H9 (cell line): ENCODE data around the gene ULK4. TPM values are rescaled to one million over a fixed set of nuclear protein-coding genes. Genes with fewer than 3 reads are reported as not detected.

Experiments
- DNase-seq: peaks from one replicate; pipeline ENCODE4 v3.0.0-alpha.2; 2017
- H2AFZ ChIP-seq: one replicate; pipeline ENCODE4 v1.6.1; 2013; ENCODE audit warnings: mild to moderate bottlenecking, low read length, control low read depth, moderate library complexity
- H2AK5ac ChIP-seq: 2 replicates; pipeline ENCODE4 v1.6.1; 2013; ENCODE audit warnings: low read length, control low read depth, mixed read lengths; ENCODE audit not compliant: insufficient read length
- H2BK120ac ChIP-seq: one replicate; pipeline ENCODE4 v1.6.1; 2013; ENCODE audit warnings: low read depth, mild to moderate bottlenecking, low read length, control low read depth, inconsistent platforms; ENCODE audit not compliant: poor library complexity, severe bottlenecking
- H2BK12ac ChIP-seq: 2 replicates; pipeline ENCODE4 v1.6.1; 2013; ENCODE audit warnings: low read length, control low read depth, mixed read lengths, low read depth; ENCODE audit not compliant: insufficient read length
- H2BK15ac ChIP-seq: 2 replicates; pipeline ENCODE4 v1.6.1; 2013; ENCODE audit warnings: low read depth, low read length, control low read depth
- H2BK20ac ChIP-seq: one replicate; pipeline ENCODE4 v1.6.1; 2013; ENCODE audit warnings: low read depth, mild to moderate bottlenecking, low read length, control low read depth, inconsistent platforms; ENCODE audit not compliant: poor library complexity, severe bottlenecking
- H2BK5ac ChIP-seq: 2 replicates; pipeline ENCODE4 v1.6.1; 2013; ENCODE audit warnings: low read length, control low read depth, mixed read lengths; ENCODE audit not compliant: insufficient read length
- H3K14ac ChIP-seq: 2 replicates; pipeline ENCODE4 v1.6.1; 2013; ENCODE audit warnings: low read length, control low read depth; ENCODE audit not compliant: insufficient read depth
- H3K18ac ChIP-seq: 2 replicates; pipeline ENCODE4 v1.6.1; 2013; ENCODE audit warnings: low read depth, mild to moderate bottlenecking, mixed read lengths, low read length, control low read depth; ENCODE audit not compliant: insufficient read length
- H3K23ac ChIP-seq: 2 replicates; pipeline ENCODE4 v1.6.1; 2013; ENCODE audit warnings: low read length, control low read depth, mixed read lengths, low read depth; ENCODE audit not compliant: insufficient read length
- H3K23me2 ChIP-seq: 2 replicates; pipeline ENCODE4 v1.6.1; 2013; ENCODE audit warnings: low read depth, mild to moderate bottlenecking, mixed read lengths, low read length, control low read depth; ENCODE audit not compliant: insufficient read length, poor library complexity, severe bottlenecking
- H3K27ac ChIP-seq: 2 replicates; pipeline ENCODE4 v1.5.1; 2013; ENCODE audit warnings: low read length, control low read depth, mixed read lengths, low read depth; ENCODE audit not compliant: insufficient read length
- H3K27me3 ChIP-seq: 2 replicates; pipeline ENCODE4 v1.6.1; 2013; ENCODE audit warnings: low read length, control low read depth, inconsistent platforms; ENCODE audit not compliant: insufficient read depth
- H3K4ac ChIP-seq: 2 replicates; pipeline ENCODE4 v1.6.1; 2013; ENCODE audit warnings: low read depth, mild to moderate bottlenecking, control low read depth, inconsistent platforms, low read length, moderate library complexity
- H3K4me1 ChIP-seq: 2 replicates; pipeline ENCODE4 v1.6.1; 2013; ENCODE audit warnings: low read length, control low read depth, inconsistent platforms; ENCODE audit not compliant: insufficient read depth
- H3K4me2 ChIP-seq: 2 replicates; pipeline ENCODE4 v1.6.1; 2013; ENCODE audit warnings: low read length, control low read depth, mixed read lengths; ENCODE audit not compliant: insufficient read length, insufficient read depth
- H3K56ac ChIP-seq: 2 replicates; pipeline ENCODE4 v1.6.1; 2013; ENCODE audit warnings: low read depth, mild to moderate bottlenecking, mixed read lengths, low read length, control low read depth; ENCODE audit not compliant: insufficient read length
- H3K79me1 ChIP-seq: 2 replicates; pipeline ENCODE4 v1.6.1; 2013; ENCODE audit warnings: low read depth, mild to moderate bottlenecking, moderate library complexity, low read length, control low read depth, inconsistent platforms; ENCODE audit not compliant: insufficient read depth, poor library complexity, severe bottlenecking
- H3K79me2 ChIP-seq: 2 replicates; pipeline ENCODE4 v1.6.1; 2013; ENCODE audit warnings: low read length, control low read depth, inconsistent platforms; ENCODE audit not compliant: insufficient read depth
- H3K9ac ChIP-seq: 2 replicates; pipeline ENCODE4 v1.6.1; 2013; ENCODE audit warnings: low read length, control low read depth, mixed read lengths; ENCODE audit not compliant: insufficient read length; ENCODE audit errors: extremely low read depth
- H3K9me3 ChIP-seq: one replicate; pipeline ENCODE4 v1.6.1; 2013; ENCODE audit warnings: low read depth, low read length, inconsistent platforms; ENCODE audit not compliant: control insufficient read depth
- H3T11ph ChIP-seq: one replicate; pipeline ENCODE4 v1.6.1; 2013; ENCODE audit warnings: mild to moderate bottlenecking, low read length, control low read depth, inconsistent platforms
- H4K20me1 ChIP-seq: one replicate; pipeline ENCODE4 v1.6.1; 2013; ENCODE audit not compliant: control insufficient read depth, insufficient read length, insufficient read depth
- H4K5ac ChIP-seq: 2 replicates; pipeline ENCODE4 v1.6.1; 2013; ENCODE audit warnings: low read depth, mild to moderate bottlenecking, mixed read lengths, low read length, control low read depth; ENCODE audit not compliant: insufficient read length
- H4K8ac ChIP-seq: replicated peaks from 2 replicates; pipeline ENCODE4 v1.6.1; 2013; ENCODE audit warnings: low read length, control low read depth, mixed read lengths, low read depth; ENCODE audit not compliant: insufficient read length
- H4K91ac ChIP-seq: 2 replicates; pipeline ENCODE4 v1.6.1; 2013; ENCODE audit warnings: low read depth, mild to moderate bottlenecking, moderate library complexity, mixed read lengths, low read length, control low read depth; ENCODE audit not compliant: insufficient read length
- H3K27ac Mint-ChIP-seq, 3 experiments: 2 replicates in 2 of 3; 3 replicates in 1 of 3; pipeline ENCODE4 v1.8.0; 2020 to 2021; ENCODE audit warnings: mixed read lengths in 3 of 3, mild to moderate bottlenecking in 1 of 3, moderate library complexity in 1 of 3
- H3K27me3 Mint-ChIP-seq: 2 replicates; pipeline ENCODE4 v1.8.0; 2021; ENCODE audit warnings: low read depth, mild to moderate bottlenecking, moderate library complexity, mixed read lengths
- H3K36me3 Mint-ChIP-seq, 3 experiments: 2 replicates in 2 of 3; 3 replicates in 1 of 3; pipeline ENCODE4 v1.8.0; 2020 to 2021; ENCODE audit warnings: low read depth in 3 of 3, mixed read lengths in 3 of 3; ENCODE audit not compliant: insufficient read depth in 1 of 3
- H3K4me1 Mint-ChIP-seq, 2 experiments: 2 replicates each; pipeline ENCODE4 v1.8.0; 2020; ENCODE audit warnings: mixed read lengths in 2 of 2
- H3K4me3 Mint-ChIP-seq, 2 experiments: 2 replicates in 1 of 2; 3 replicates in 1 of 2; pipeline ENCODE4 v1.8.0; 2020 to 2021; ENCODE audit warnings: mild to moderate bottlenecking in 2 of 2, mixed read lengths in 2 of 2, moderate library complexity in 1 of 2
- H3K9me3 Mint-ChIP-seq, 2 experiments: 2 replicates in 1 of 2; 3 replicates in 1 of 2; pipeline ENCODE4 v1.8.0; 2020; ENCODE audit warnings: mild to moderate bottlenecking in 2 of 2, mixed read lengths in 2 of 2, moderate library complexity in 1 of 2
- CTCF ChIP-seq: fragments of 200-600 bp; sonication (generic); conservative IDR thresholded peaks from 3 replicates; pipeline ENCODE4 v1.8.0; 2021; ENCODE audit warnings: antibody characterized with exemption, mild to moderate bottlenecking
- WGBS: extraction: QIAGEN DNeasy Blood & Tissue Kit; methylation state at CpG from one replicate; pipeline ENCODE4 v1.1.7; 2013; ENCODE audit warnings: missing lambda C conversion rate, low lambda C conversion rate, mixed read lengths; ENCODE audit not compliant: insufficient read length; ENCODE audit errors: extremely low coverage; 5-methylcytosine and 5-hydroxymethylcytosine counted together
- total RNA-seq: library from RNA; stranded (reverse); gene quantifications from 2 replicates; pipeline ENCODE4 v1.2.1, GENCODE V29; 2021

ULK4 gene
- total RNA-seq, 1 experiment from 2014 or later = 12.9 TPM

- H3K4me2 ChIP-seq = no peak overlapping the region
- Mint-ChIP-seq H3K27me3 (no peaks in the 10 kb centered on the region; the same call in 1 of the 2 replicates), H3K4me3 (no peak overlapping the region), H3K4me1 (peaks cover 14 to 16% of the 10 kb centered on the region in 2 experiments), H3K36me3 (peaks cover 0 to 29% (median 22%) of the 10 kb centered on the region in 3 experiments; a peak in 5 of 7 replicates), H3K27ac (peak overlapping the region in 1 of 3 experiments; percentile 92; a peak in 3 of 7 replicates), H3K9me3 (no peaks in the 10 kb centered on the region)
- H3K27me3 ChIP-seq = no peaks in the 10 kb centered on the region
- no peak overlapping the region for H3K27ac ChIP-seq
- H2BK15ac ChIP-seq = no peak overlapping the region
- no peaks in the 10 kb centered on the region for H3K79me1 ChIP-seq
- no CpG with 5 or more reads among the region's 6 CpGs for WGBS
- no peaks in the 10 kb centered on the region for H3K4me1 ChIP-seq
- no peaks in the 10 kb centered on the region for H3K79me2 ChIP-seq
- H3K9ac ChIP-seq = no peak overlapping the region
- no peak overlapping the region for H4K8ac ChIP-seq
- H4K91ac ChIP-seq = no peak overlapping the region
- no peak overlapping the region for H3T11ph ChIP-seq
- DNase-seq = no peak
- H2BK5ac ChIP-seq = no peak overlapping the region
- no peak overlapping the region for H2BK120ac ChIP-seq
- H2AFZ ChIP-seq = no peak overlapping the region
- no peaks in the 10 kb centered on the region for H4K20me1 ChIP-seq
- no peak overlapping the region for H3K56ac ChIP-seq
- H2AK5ac ChIP-seq = no peak overlapping the region
- H2BK12ac ChIP-seq = no peak overlapping the region
- no peaks in the 10 kb centered on the region for H3K9me3 ChIP-seq
- H3K14ac ChIP-seq = no peak overlapping the region
- TF ChIP-seq CTCF = no peak
- no peak overlapping the region for H3K4ac ChIP-seq
- H3K23ac ChIP-seq = no peak overlapping the region
- H3K18ac ChIP-seq = no peak overlapping the region
- no peak overlapping the region for H2BK20ac ChIP-seq
- H3K23me2 ChIP-seq = no peaks in the 10 kb centered on the region
- no peak overlapping the region for H4K5ac ChIP-seq
These were observed 717.1 kb downstream of the ULK4 start for GRCh38 chr3:41244620-41245336.
